Liver (tissue), 9 donors: ENCODE data around the gene AGBL4. TPM values are rescaled to one million over a fixed set of nuclear protein-coding genes. Genes with fewer than 3 reads are reported as not detected.

ENCODE experiments used
- DNase-seq: peaks from one replicate; pipeline ENCODE4 v3.0.0-alpha.2; 2017; ENCODE audit warnings: low spot score
- H3K27ac ChIP-seq, 2 donors: one replicate each; pipeline ENCODE4 v1.7.0; 2013; ENCODE audit warnings: inconsistent platforms in 2 of 2, low read length in 2 of 2, control low read depth in 1 of 2, low read depth in 1 of 2, mild to moderate bottlenecking in 1 of 2
- H3K27me3 ChIP-seq, 4 donors: one replicate each; pipeline versions ENCODE4 v1.6.1 to v1.7.0; 2013; ENCODE audit warnings: low read length in 3 of 4, inconsistent platforms in 1 of 4, mild to moderate bottlenecking in 1 of 4, moderate library complexity in 1 of 4; ENCODE audit not compliant: control insufficient read depth in 4 of 4, insufficient read depth in 4 of 4
- H3K36me3 ChIP-seq, 4 donors: one replicate each; pipeline versions ENCODE4 v1.6.1 to v1.7.0; 2013; ENCODE audit warnings: low read length in 3 of 4, mild to moderate bottlenecking in 3 of 4, low read depth in 1 of 4, moderate library complexity in 1 of 4; ENCODE audit not compliant: control insufficient read depth in 4 of 4, insufficient read depth in 3 of 4
- H3K4me1 ChIP-seq, 4 donors: one replicate each; pipeline versions ENCODE4 v1.6.1 to v1.7.0; 2013; ENCODE audit warnings: low read length in 3 of 4, mild to moderate bottlenecking in 3 of 4, moderate library complexity in 1 of 4; ENCODE audit not compliant: control insufficient read depth in 4 of 4, insufficient read depth in 4 of 4
- H3K4me3 ChIP-seq, 3 donors: one replicate each; pipeline versions ENCODE4 v1.6.1 to v1.7.0; 2013; ENCODE audit warnings: low read length in 3 of 3, control low read depth in 1 of 3, low read depth in 1 of 3, mild to moderate bottlenecking in 1 of 3
- H3K9ac ChIP-seq, 2 donors: one replicate each; pipeline ENCODE4 v1.7.0; 2013; ENCODE audit warnings: low read length in 2 of 2, mild to moderate bottlenecking in 2 of 2, moderate library complexity in 2 of 2, control low read depth in 1 of 2, low read depth in 1 of 2
- H3K9me3 ChIP-seq, 4 donors: one replicate each; pipeline versions ENCODE4 v1.6.1 to v1.7.0; 2013; ENCODE audit warnings: low read length in 3 of 4; ENCODE audit not compliant: control insufficient read depth in 4 of 4
- ATF3 ChIP-seq: IDR thresholded peaks from 2 replicates; pipeline ENCODE4 v1.6.1; 2016; ENCODE audit warnings: antibody characterized with exemption
- CTCF ChIP-seq: fragments of 150-350 bp; IDR thresholded peaks from 2 replicates; pipeline ENCODE4 v1.5.1; 2017; ENCODE audit warnings: improper control_type of control experiment, low read depth, low read length; ENCODE audit not compliant: missing input control
- EGR1 ChIP-seq, 2 donors: IDR thresholded peaks; 2 replicates each; pipeline ENCODE4 v1.6.1; 2016 to 2018; ENCODE audit warnings: antibody characterized with exemption in 2 of 2, low read depth in 2 of 2
- FOXA2 ChIP-seq: IDR thresholded peaks from 2 replicates; pipeline ENCODE4 v1.6.1; 2016; ENCODE audit warnings: antibody characterized with exemption
- GABPA ChIP-seq, 2 donors: IDR thresholded peaks in 1 of 2; conservative IDR thresholded peaks in 1 of 2; 2 replicates each; pipeline ENCODE4 v1.6.1; 2016; ENCODE audit warnings: antibody characterized with exemption in 2 of 2, mild to moderate bottlenecking in 1 of 2, moderate library complexity in 1 of 2
- HNF4A ChIP-seq, 2 donors: conservative IDR thresholded peaks; 2 replicates each; pipeline ENCODE4 v1.6.1; 2016; ENCODE audit warnings: antibody characterized with exemption in 2 of 2, mild to moderate bottlenecking in 2 of 2
- HNF4G ChIP-seq: IDR thresholded peaks from 2 replicates; pipeline ENCODE4 v1.6.1; 2016; ENCODE audit warnings: antibody characterized with exemption
- JUND ChIP-seq, 2 donors: IDR thresholded peaks; 2 replicates each; pipeline ENCODE4 v1.6.1; 2016; ENCODE audit warnings: antibody characterized with exemption in 2 of 2
- MAX ChIP-seq: IDR thresholded peaks from 2 replicates; pipeline ENCODE4 v1.6.1; 2016; ENCODE audit warnings: antibody characterized with exemption
- NR2F2 ChIP-seq: IDR thresholded peaks from 2 replicates; pipeline ENCODE4 v1.6.1; 2016; ENCODE audit warnings: antibody characterized with exemption
- RAD21 ChIP-seq, 2 donors: IDR thresholded peaks; 2 replicates each; pipeline ENCODE4 v1.6.1; 2016; ENCODE audit warnings: antibody characterized with exemption in 2 of 2, mild to moderate bottlenecking in 2 of 2
- REST ChIP-seq: IDR thresholded peaks from 2 replicates; pipeline ENCODE4 v1.6.1; 2016; ENCODE audit warnings: antibody characterized with exemption, mild to moderate bottlenecking
- RXRA ChIP-seq, 2 donors: IDR thresholded peaks; 2 replicates each; pipeline ENCODE4 v1.6.1; 2017 to 2018; ENCODE audit warnings: antibody characterized with exemption in 2 of 2, mild to moderate bottlenecking in 1 of 2
- SP1 ChIP-seq: IDR thresholded peaks from 2 replicates; pipeline ENCODE4 v1.6.1; 2018; ENCODE audit warnings: antibody characterized with exemption, mild to moderate bottlenecking
- TAF1 ChIP-seq: conservative IDR thresholded peaks from 2 replicates; pipeline ENCODE4 v1.6.1; 2016; ENCODE audit warnings: antibody characterized with exemption, mild to moderate bottlenecking
- YY1 ChIP-seq: IDR thresholded peaks from 2 replicates; pipeline ENCODE4 v1.6.1; 2016; ENCODE audit warnings: antibody characterized with exemption, mild to moderate bottlenecking
- ZBTB33 ChIP-seq: IDR thresholded peaks from 2 replicates; pipeline ENCODE4 v1.6.1; 2016; ENCODE audit warnings: antibody characterized with exemption
- WGBS: extraction: QIAGEN DNeasy Blood & Tissue Kit; methylation state at CpG from one replicate; pipeline ENCODE4 v1.1.7; 2013; 5-methylcytosine and 5-hydroxymethylcytosine counted together
- polyA plus RNA-seq, 2 donors: library from polyadenylated mRNA; stranded (reverse) in 1 of 2; unstranded in 1 of 2; fragments of 200-250 nt in 1 of 2; fragments of >200 nt in 1 of 2; fragmentation: Nextera tagmentation in 1 of 2; extraction: Ambion mirVana in 1 of 2; gene quantifications; one replicate each; pipeline versions ENCODE4 v1.2.1 to v1.2.3, GENCODE V29; 2013 to 2015
- total RNA-seq, 2 donors: library from RNA; depleted of rRNA; stranded (reverse); fragments of >200 nt; gene quantifications; one replicate each; pipeline ENCODE4 v1.2.3, GENCODE V29; 2014
- donor health status: healthy.
- donor health status: healthy.
- donor health status: healthy.
- donor health status: healthy.
- donor health status: healthy.

The AGBL4 gene
- total and polyA plus RNA-seq, 4 donors, result 0.75 to 0.76 TPM; not detected in 2

- no peaks in the 10 kb centered on the region for H3K9me3 ChIP-seq
- no peak for TF ChIP-seq GABPA (IDR thresholded peaks at IDR 0.05 in 1 of 2, conservative IDR thresholded peaks at IDR 0.05 in 1 of 2)
- no peak for TF ChIP-seq FOXA2
- TF ChIP-seq ZBTB33, result no peak
- no peak for TF ChIP-seq ATF3
- TF ChIP-seq HNF4A (conservative IDR thresholded peaks at IDR 0.05), result no peak
- TF ChIP-seq RAD21 (IDR thresholded peaks at IDR 0.05), result no peak
- no peak for TF ChIP-seq SP1
- TF ChIP-seq CTCF, result no peak
- no peak for TF ChIP-seq EGR1 (IDR thresholded peaks at IDR 0.05; ENCODE audit: low read depth in 2 of 2)
- TF ChIP-seq JUND (IDR thresholded peaks at IDR 0.05), result no peak
- H3K4me3 ChIP-seq, result no peak overlapping the region
- H3K27me3 ChIP-seq, result peaks cover 0 to 4% (median 0%) of the 10 kb centered on the region in 4 donors
- H3K27ac ChIP-seq, result no peak overlapping the region
- DNase-seq, result no peak
- no peaks in the 10 kb centered on the region for H3K4me1 ChIP-seq
- no peaks in the 10 kb centered on the region for H3K36me3 ChIP-seq
- no peak overlapping the region for H3K9ac ChIP-seq
These were observed 704.3 kb downstream of the AGBL4 start for GRCh38 chr1:49319426-49319963.

- Histone ChIP-seq H3K9ac (no peak overlapping the region), H3K36me3 (no peaks in the 10 kb centered on the region), H3K4me1 (no peaks in the 10 kb centered on the region), H3K9me3 (no peaks in the 10 kb centered on the region), H3K27ac (no peak overlapping the region), H3K27me3 (peaks cover 0 to 4% (median 0%) of the 10 kb centered on the region in 4 donors), H3K4me3 (no peak overlapping the region)
- DNase-seq, result no peak
- TF ChIP-seq ZBTB33 (no peak), CTCF (no peak), TAF1 (no peak), HNF4A (conservative IDR thresholded peaks at IDR 0.05) (no peak), GABPA (IDR thresholded peaks at IDR 0.05 in 1 of 2, conservative IDR thresholded peaks at IDR 0.05 in 1 of 2) (no peak), MAX (no peak), JUND (IDR thresholded peaks at IDR 0.05) (no peak), RXRA (IDR thresholded peaks at IDR 0.05) (no peak), NR2F2 (no peak), YY1 (no peak), SP1 (no peak), HNF4G (no peak), REST (no peak), FOXA2 (no peak), ATF3 (no peak)
- WGBS, result 85% methylated on average over 2 of the region's 2 CpGs
These were observed 705.5 kb downstream of the AGBL4 start for GRCh38 chr1:49318218-49318617.
